Measurements from ENCODE around the gene OR5H15. TPM values are rescaled to one million over a fixed set of nuclear protein-coding genes. Genes with fewer than 3 reads are reported as not detected.

Gene OR5H15
- total RNA-seq, 1 experiment from 2014 or later: not detected

- in situ Hi-C loops (cut with HindIII; ENCODE audit: low pct_unique_long_range_greater_than_20kb, low sequenced_read_pairs): no loop called here
These were observed 48.6 kb downstream of the OR5H15 start for GRCh38 chr3:98215051-98215450.

More at GRCh38 chr3:98215051-98215450, 48.6 kb downstream of the OR5H15 start:
- no peak for DNase-seq (ENCODE audit: low read depth)

Other genes with a start within 250 kb of the OR5H15 start
- gene RIOX2, start 194.3 kb upstream of the OR5H15 start, total RNA-seq (2014; rRNA removed; shearing (Covaris generic); ENCODE audit: low replicate concordance): 13.6 and 24.1 TPM in 2 replicates
- not detected in 2 replicates for gene GABRR3, start 131.4 kb upstream of the OR5H15 start, total RNA-seq (2014; rRNA removed; shearing (Covaris generic); ENCODE audit: low replicate concordance)
- gene OR5AC2, start 79.5 kb upstream of the OR5H15 start, total RNA-seq (2014; rRNA removed; shearing (Covaris generic); ENCODE audit: low replicate concordance): not detected in 2 replicates
- gene OR5H1, start 36.0 kb upstream of the OR5H15 start, total RNA-seq (2014; rRNA removed; shearing (Covaris generic); ENCODE audit: low replicate concordance): not detected in 2 replicates
- gene OR5H14, start 19.2 kb upstream of the OR5H15 start, total RNA-seq (2014; rRNA removed; shearing (Covaris generic); ENCODE audit: low replicate concordance): not detected in 2 replicates
- gene OR5H6, start 97.5 kb downstream of the OR5H15 start, total RNA-seq (2014; rRNA removed; shearing (Covaris generic); ENCODE audit: low replicate concordance): not detected in 2 replicates
- gene OR5H2, start 115.8 kb downstream of the OR5H15 start, total RNA-seq (2014; rRNA removed; shearing (Covaris generic); ENCODE audit: low replicate concordance): not detected in 2 replicates
- not detected in 2 replicates for gene OR5K4, start 187.2 kb downstream of the OR5H15 start, total RNA-seq (2014; rRNA removed; shearing (Covaris generic); ENCODE audit: low replicate concordance)
- not detected in 2 replicates for gene OR5K3, start 224.0 kb downstream of the OR5H15 start, total RNA-seq (2014; rRNA removed; shearing (Covaris generic); ENCODE audit: low replicate concordance)